Measurements from ENCODE around the gene KCNJ12.
"Not testable (repeated sequence)": the region's sequence is repeated elsewhere in the genome, so short reads cannot be mapped to it uniquely, and the experiment has no call there.

GRCh38 chr17:21424697-21425096 lies 48.5 kb downstream of the KCNJ12 start:
- not testable (repeated sequence) for TF ChIP-seq EP300 (IDR thresholded peaks at IDR 0.05)
- TF ChIP-seq, protein P1, sequence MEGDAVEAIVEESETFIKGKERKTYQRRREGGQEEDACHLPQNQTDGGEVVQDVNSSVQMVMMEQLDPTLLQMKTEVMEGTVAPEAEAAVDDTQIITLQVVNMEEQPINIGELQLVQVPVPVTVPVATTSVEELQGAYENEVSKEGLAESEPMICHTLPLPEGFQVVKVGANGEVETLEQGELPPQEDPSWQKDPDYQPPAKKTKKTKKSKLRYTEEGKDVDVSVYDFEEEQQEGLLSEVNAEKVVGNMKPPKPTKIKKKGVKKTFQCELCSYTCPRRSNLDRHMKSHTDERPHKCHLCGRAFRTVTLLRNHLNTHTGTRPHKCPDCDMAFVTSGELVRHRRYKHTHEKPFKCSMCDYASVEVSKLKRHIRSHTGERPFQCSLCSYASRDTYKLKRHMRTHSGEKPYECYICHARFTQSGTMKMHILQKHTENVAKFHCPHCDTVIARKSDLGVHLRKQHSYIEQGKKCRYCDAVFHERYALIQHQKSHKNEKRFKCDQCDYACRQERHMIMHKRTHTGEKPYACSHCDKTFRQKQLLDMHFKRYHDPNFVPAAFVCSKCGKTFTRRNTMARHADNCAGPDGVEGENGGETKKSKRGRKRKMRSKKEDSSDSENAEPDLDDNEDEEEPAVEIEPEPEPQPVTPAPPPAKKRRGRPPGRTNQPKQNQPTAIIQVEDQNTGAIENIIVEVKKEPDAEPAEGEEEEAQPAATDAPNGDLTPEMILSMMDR (IDR thresholded peaks at IDR 0.05), result not testable (repeated sequence)
